ENCODE measurements around the gene USP34. TPM values are rescaled to one million over a fixed set of nuclear protein-coding genes. Genes with fewer than 3 reads are reported as not detected.

The USP34 gene
- total RNA-seq, 1 donor from 2014 or later: 157 TPM

DNA sequence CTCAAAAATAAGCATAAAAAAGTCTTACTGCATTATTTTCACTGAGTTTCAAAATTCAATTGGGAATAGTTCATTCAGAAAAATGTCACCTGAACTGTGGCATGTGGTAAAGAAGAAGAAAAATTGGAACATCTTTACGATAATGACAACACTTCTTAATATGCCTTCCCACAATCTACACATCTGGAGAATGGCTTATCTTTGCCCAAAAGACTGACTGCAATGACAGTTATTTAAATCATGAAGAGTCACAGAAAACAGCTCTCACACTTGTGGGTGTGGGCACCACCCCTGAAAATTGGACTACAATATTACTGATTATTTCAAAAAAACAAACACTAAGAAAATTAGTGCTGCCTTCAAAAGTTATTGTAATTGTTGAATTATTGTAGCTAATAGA is 152.3 kb downstream of the USP34 start:
- H3K9me3 Mint-ChIP-seq: no peaks in the 10 kb centered on the region
- no peaks in the 10 kb centered on the region for H3K27me3 Mint-ChIP-seq (ENCODE audit: low read depth)
- TF ChIP-seq, protein P1, sequence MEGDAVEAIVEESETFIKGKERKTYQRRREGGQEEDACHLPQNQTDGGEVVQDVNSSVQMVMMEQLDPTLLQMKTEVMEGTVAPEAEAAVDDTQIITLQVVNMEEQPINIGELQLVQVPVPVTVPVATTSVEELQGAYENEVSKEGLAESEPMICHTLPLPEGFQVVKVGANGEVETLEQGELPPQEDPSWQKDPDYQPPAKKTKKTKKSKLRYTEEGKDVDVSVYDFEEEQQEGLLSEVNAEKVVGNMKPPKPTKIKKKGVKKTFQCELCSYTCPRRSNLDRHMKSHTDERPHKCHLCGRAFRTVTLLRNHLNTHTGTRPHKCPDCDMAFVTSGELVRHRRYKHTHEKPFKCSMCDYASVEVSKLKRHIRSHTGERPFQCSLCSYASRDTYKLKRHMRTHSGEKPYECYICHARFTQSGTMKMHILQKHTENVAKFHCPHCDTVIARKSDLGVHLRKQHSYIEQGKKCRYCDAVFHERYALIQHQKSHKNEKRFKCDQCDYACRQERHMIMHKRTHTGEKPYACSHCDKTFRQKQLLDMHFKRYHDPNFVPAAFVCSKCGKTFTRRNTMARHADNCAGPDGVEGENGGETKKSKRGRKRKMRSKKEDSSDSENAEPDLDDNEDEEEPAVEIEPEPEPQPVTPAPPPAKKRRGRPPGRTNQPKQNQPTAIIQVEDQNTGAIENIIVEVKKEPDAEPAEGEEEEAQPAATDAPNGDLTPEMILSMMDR (IDR thresholded peaks at IDR 0.05; ENCODE audit: unreplicated experiment): no peak
- no peak overlapping the region for H3K27ac Mint-ChIP-seq
- H3K4me3 Mint-ChIP-seq: no peak overlapping the region
- H3K36me3 Mint-ChIP-seq: peaks cover 24% of the 10 kb centered on the region
- DNase-seq (ENCODE audit: low spot score in 2 of 2, unreplicated experiment in 2 of 2): no peak
- no peaks in the 10 kb centered on the region for H3K4me1 Mint-ChIP-seq

DNA sequence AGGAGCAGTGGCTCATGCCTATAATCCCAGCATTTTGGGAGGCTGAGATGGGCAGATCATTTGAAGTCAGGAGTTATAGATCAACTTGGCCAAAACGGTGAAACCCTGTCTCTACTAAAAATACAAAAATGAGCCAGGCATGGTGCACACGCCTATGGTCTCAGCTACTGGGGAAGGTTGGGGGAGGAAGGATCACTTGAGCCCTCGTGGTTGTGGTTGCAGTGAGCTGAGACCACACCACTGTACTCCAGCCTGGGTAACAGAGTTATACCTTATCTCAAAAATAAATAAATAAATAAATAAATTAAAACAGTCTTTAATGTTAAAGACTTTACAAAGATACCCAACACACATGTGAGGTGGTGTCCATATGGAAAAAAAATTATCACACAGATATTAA is 174.9 kb downstream of the USP34 start:
- TF ChIP-seq, protein P1 (IDR thresholded peaks at IDR 0.05; ENCODE audit: unreplicated experiment): no peak
- H3K27ac Mint-ChIP-seq: no peak overlapping the region
- no peak overlapping the region for H3K4me3 Mint-ChIP-seq
- peaks cover 40% of the 10 kb centered on the region for H3K36me3 Mint-ChIP-seq
- DNase-seq (ENCODE audit: low spot score in 2 of 2, unreplicated experiment in 2 of 2): no peak
- no peaks in the 10 kb centered on the region for H3K9me3 Mint-ChIP-seq
- H3K4me1 Mint-ChIP-seq: no peaks in the 10 kb centered on the region
- H3K27me3 Mint-ChIP-seq (ENCODE audit: low read depth): no peaks in the 10 kb centered on the region

DNA sequence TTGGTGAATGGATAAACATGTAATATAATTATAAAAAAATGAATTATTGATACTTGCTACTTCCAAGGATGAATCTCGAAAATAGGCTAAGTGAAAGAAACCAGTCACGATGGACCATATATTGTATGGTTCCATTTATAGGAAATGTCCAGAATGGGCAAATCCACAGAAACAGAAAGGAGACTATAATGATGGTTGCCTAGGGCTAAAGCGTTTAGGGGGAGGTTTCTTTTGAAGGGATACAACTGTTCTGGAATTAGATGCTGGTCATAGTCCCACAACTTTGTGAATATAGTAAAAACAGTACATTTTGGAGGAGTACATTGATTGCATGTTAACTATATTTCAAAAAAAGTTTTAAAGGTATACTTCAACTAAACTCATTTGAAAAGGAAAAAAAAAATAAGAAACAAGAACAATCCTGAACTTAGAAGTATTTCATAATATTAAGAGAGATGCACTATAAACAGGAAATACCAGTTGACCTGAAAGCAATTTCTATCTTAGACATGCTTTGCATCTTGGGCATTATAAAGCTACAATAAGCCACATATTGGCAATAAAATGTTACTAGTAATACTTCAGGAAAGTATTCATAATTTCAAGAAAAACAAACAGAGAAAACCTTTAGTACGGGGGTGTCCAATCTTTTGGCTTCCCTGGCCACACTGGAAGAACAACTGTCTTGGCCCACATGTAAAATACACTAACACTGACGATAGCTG is 178.9 kb downstream of the USP34 start:
- Mint-ChIP-seq H3K27me3 (ENCODE audit: low read depth) (no peaks in the 10 kb centered on the region), H3K36me3 (peaks cover 41% of the 10 kb centered on the region), H3K9me3 (no peaks in the 10 kb centered on the region), H3K4me3 (no peak overlapping the region), H3K27ac (no peak overlapping the region), H3K4me1 (no peaks in the 10 kb centered on the region)
- DNase-seq (ENCODE audit: low spot score in 2 of 2, unreplicated experiment in 2 of 2): no peak
- TF ChIP-seq, protein P1 (IDR thresholded peaks at IDR 0.05; ENCODE audit: unreplicated experiment): no peak

DNA sequence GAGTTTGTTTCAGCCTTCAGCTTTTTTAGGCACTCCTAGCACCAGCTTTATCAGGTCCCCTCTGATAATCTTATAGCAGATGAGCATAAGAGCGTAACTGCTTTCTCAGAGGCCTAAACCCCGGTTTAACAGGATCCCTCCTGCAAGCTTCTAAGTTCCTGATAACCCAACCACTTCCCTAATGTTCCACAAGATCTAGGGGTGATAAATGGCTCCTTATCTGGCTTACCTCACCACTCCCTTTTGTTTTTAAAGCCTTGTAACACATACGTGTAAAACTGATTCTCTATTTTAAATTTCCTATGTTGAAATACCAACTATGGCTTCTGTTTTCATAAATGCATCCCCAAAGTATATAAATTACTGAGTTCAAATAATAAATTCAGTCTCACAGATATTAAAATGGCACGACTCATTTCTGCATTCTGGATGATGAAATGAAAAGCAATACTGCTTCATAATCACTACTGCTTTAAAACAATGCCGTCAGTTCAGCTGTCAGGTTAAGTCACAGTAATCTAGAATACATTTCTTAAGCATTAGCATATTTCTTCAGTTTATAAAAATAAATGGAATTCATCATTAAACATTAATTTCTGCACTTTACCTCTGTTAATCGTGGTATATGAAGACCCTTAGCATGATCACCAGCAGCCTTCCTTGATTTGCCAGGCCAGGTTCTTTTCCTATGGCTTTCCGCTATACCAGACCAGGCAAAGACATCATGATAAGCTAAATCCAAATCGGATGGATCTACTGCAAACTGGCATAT is 182.6 kb downstream of the USP34 start:
- H3K27me3 Mint-ChIP-seq (ENCODE audit: low read depth): no peaks in the 10 kb centered on the region
- no peak for DNase-seq (ENCODE audit: low spot score in 2 of 2, unreplicated experiment in 2 of 2)
- TF ChIP-seq, protein P1 (IDR thresholded peaks at IDR 0.05; ENCODE audit: unreplicated experiment): no peak
- H3K4me1 Mint-ChIP-seq: no peaks in the 10 kb centered on the region
- H3K4me3 Mint-ChIP-seq: no peak overlapping the region
- H3K27ac Mint-ChIP-seq: no peak overlapping the region
- no peaks in the 10 kb centered on the region for H3K9me3 Mint-ChIP-seq
- H3K36me3 Mint-ChIP-seq: peaks cover 31% of the 10 kb centered on the region

DNA sequence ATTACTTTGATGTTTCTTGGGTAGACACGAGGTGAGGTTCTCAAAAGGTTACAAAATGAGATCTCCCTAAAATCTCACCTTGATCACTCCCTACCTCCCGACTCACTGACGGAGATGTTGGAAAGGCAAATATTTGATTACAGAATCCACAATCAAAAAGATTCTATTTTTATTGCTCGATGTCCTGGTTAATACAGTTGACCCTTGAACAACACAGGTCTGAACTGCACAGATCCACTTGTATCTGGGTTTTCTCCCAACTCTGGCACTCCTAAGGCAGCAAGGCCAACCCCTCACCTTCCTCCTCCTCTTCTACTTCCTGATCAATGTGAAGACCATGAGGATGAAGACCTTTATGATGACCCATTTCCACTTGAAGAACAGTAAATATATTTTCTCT is 183.6 kb downstream of the USP34 start:
- H3K9me3 Mint-ChIP-seq: no peaks in the 10 kb centered on the region
- H3K27ac Mint-ChIP-seq: no peak overlapping the region
- DNase-seq (ENCODE audit: low spot score in 2 of 2, unreplicated experiment in 2 of 2): no peak
- no peaks in the 10 kb centered on the region for H3K4me1 Mint-ChIP-seq
- H3K27me3 Mint-ChIP-seq (ENCODE audit: low read depth): no peaks in the 10 kb centered on the region
- no peak overlapping the region for H3K4me3 Mint-ChIP-seq
- TF ChIP-seq, protein P1 (IDR thresholded peaks at IDR 0.05; ENCODE audit: unreplicated experiment): no peak
- peaks cover 30% of the 10 kb centered on the region for H3K36me3 Mint-ChIP-seq
